Activated naive CD4-positive, alpha-beta T cell treated with Interleukin-2 at 50 U/mL for 16 hours (primary cell): ENCODE data around the gene KIRREL3.

Source experiments
- DNase-seq: peaks from one replicate; pipeline ENCODE4 v3.0.0-alpha.2; 2020

Gene KIRREL3

DNA sequence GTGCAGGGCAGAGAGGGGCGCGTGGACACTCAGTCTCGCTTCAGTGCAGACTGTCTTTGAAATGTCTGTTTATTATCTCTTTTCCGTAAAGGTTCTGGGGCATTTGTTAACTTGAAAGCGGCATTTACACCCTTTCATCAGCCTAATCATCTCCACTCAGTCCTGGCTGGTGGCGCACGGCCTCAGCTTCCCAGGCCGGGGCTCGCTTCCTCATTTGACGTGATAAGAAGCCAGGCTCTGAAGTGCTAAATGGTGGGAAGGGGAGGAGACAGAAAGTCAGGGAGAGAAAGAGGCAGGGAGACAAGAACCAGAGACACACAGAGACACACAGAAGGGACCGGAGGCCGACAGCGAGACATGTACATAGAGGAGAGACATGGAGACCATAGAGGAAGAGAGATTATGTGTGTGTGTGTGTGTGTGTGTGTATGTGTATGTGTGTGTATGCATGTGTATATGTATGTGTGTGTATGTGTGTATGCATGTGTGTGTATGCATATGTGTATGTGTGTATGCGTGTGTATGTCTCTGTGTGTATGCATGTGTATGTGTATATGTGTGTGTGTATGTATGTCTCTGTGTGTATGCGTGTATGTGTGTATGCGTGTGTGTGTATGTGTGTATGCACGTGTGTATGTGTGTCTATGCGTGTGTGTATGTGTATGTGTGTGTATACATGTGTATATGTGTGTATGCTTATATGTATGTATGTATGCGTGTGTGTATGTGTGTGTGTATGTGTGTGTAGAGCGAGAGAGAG is 543.6 kb downstream of the KIRREL3 start:
- DNase-seq, result no peak

- DNase-seq, result no peak
Measured at GRCh38 chr11:126456089-126456488, 544.5 kb downstream of the KIRREL3 start.

DNA sequence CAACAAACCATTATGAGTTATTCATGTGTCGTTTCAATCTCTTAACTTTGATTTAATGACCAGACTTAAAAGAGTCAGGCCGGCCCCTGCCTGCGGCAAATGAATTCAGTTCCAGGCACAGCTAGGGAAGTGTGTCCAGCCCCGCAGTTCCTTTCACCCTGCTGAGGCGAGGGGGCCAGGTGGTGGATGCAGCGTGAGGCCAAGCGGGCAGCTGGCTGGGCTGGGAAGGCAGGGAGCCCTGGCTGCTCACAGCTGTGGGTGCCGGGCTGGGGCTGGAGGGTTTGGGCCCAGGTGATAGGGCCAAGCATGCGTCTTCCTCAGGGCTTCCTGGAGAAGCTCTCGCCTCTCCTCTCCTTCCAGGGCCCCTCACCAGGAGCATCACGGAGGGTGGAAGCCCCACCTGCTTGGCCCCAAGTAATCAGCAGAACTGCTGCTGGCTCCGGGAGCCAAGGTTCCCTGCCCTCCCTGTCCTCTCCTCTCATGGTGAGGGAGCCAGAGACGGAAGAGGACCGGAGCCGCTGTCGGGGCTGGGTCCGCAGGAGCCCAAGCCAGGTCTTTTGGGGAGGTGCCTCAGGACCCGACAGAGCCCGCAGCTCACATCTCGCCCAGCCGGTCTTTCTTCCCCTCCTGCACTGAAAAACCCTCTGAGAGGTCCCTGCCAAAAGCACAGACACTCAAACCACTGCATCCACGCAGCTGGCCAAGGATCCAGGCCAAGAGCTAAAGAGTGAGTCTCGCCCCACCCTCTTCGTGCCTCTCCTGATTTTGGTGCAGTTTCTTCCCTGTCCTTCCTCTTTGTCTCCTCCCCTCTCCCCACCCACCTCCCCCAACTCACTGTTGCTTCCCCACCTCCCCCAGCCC is 548.1 kb downstream of the KIRREL3 start:
- no peak for DNase-seq

DNA sequence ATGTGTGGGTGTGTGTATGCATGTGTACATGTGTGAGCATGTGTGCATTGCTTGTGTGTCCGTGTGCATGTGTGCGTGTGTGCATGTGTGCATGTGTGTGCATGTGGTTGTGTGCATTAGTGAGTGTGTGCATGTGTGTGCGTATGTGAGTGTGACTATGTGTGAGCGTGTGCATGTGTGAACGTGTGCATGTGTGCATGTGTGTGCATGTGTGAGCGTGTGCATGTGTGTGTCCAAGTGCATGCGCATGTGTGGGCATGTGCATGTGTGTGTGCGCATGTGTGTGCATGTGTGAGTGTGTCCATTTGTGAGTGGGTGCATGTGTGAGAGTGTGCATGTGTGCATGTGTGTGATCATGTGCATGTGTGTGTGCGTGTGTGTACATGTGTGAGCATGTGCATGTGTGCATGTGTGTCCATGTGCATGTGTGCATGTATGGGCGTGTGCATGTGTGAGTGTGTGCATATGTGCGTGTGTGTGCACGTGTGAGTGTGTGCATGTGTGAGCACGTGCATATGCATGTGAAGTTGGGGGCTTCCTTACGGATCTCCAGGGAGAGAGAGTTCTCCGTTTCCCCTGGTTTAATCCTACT is 549.3 kb downstream of the KIRREL3 start:
- DNase-seq, result no peak

DNA sequence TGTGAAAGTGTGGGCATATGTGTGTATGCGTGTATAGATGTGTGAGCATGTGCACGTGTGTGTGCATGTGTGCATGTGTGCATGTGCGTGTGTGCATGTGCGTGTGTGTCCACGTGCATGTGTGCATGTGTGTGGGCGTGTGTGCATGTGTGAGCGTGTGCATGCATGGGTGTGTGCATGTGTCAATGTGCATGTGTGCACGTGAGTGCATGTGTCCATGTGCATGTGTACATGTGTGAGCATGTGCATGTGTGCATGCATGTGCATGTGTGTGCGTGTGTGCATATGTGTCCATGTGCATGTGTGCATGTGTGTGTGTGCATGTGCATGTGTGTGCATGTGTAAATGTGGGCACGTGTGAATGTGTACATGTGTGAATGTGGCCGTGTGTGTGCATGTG is 549.8 kb downstream of the KIRREL3 start:
- no peak for DNase-seq

GRCh38 chr11:126450198-126450597 is 550.4 kb downstream of the KIRREL3 start:
- no peak for DNase-seq

GRCh38 chr11:126446581-126446980 is 554.0 kb downstream of the KIRREL3 start:
- DNase-seq, result no peak

- no peak for DNase-seq
Measured at GRCh38 chr11:126444072-126444471, 556.5 kb downstream of the KIRREL3 start.

DNA sequence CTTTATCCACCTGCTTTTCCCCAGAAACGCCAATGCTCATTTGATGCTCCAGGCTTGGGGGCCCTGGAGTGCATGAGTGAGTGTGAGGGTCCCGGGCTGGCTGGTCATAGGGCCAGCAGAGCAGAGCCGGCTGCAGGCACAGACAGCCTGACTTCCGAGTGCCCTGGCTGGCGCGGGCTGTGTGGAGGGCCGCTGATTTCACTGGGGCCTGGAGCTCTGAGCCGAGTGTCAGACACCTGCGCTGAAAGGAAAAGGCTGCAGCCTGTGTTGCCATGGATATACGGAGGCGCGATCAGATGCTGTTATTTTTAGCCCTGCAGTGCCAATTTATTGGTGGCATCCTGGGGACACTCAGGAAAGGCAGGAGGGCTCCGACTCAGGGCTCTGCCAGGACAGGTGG is 557.5 kb downstream of the KIRREL3 start:
- DNase-seq, result no peak

DNA sequence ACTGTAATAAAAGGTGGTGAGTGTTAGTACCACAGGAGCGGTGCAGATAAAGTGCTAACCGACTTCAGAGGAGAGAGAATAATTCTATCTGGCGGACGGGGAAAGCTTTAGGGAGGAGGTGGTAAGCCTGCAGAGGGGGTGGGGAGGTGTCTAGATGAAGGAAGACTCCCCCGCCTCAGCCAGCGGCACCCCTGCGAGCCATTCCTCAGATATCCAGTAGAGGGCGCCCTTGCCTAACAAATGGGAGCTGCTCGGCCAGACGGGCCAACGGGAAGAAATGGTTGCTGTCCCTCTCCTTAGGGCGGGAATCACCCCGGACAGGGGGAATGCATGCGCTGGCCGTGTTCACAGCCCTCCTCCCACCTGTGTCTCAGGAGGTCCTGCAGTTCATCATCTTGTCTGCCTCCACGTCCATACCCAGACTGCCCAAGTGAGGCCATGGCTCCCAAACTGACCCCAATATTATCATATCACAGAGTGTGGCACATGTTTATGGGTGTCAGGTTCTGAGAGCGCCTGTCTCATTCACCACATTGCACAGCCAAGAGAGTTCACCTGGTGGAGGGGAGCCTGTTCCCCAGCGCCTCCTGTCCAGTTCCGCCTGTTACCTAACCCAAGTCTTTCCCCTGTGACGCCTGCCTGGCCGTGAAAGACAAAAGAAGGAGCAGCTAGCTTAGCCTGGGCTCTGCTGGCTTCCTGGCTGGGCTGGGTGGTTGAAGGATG is 559.6 kb downstream of the KIRREL3 start:
- DNase-seq, result peak; percentile 71

- DNase-seq, result no peak
Measured at GRCh38 chr11:126440276-126440675, 560.3 kb downstream of the KIRREL3 start.

- DNase-seq, result no peak
Measured at GRCh38 chr11:126438691-126439090, 561.9 kb downstream of the KIRREL3 start.

DNA sequence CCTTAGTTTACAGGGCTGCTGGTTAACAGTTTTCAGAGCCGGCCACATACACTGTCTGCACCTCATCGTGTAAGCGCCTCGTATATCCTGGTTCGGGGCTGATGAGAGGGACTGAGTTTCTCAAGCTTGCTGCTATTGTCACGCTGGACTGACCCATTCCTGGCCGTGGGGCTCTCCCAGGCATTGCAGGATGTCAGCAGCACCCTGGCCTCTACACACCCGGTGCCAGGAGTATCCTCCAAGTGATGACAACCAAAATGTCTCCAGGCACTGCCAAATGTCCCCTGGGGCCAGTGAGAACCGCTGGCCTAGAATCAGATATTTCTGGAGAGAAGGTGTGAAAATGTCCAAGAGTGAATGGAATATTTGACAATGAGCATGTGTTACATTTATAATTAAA is 562.3 kb downstream of the KIRREL3 start:
- no peak for DNase-seq

DNA sequence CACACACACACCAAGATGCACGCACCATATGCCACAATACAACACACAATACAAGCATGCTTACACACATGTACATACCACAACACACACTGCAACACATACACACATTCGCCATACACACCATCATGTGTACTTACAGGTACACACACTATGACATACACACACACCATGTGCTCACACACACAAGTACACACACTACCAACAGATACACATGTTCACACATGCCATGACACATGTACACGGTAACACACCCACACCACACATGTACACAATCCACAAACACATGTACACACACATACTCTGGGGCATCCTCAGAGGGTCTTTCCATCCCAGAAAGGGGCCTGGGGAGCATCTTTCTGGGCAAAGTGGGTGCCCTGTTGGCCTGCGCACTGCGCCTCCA is 562.8 kb downstream of the KIRREL3 start:
- no peak for DNase-seq

DNA sequence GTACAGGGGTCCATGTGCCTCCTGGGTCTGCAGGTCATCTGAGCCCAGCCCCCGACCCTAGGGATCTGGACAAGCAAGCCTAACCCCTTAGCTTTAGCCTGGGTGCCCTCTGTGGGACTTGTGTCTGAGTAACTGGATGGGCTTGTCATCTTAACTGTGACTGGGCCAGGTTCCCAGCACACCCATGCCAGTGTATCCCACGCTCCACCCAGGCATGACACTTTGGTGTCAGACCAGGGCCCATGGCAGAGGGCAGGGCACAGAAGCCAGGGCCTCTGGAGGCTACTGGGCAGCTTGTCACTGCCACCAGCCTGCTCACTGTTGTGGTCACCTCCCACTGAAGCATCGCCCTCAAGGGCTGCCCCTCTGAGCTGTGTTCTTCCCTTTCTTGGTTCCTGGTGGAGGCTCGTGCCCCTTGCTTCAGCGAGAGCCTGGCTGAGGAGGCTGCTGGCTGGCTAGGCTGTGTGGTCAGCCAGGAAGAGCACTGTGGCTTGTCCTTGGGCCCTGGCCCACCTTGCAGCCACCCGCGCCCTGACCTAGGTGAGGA is 564.3 kb downstream of the KIRREL3 start:
- DNase-seq, result no peak

- no peak for DNase-seq
Measured at GRCh38 chr11:126434950-126435335, 565.6 kb downstream of the KIRREL3 start.

GRCh38 chr11:126433989-126434949 is 566.3 kb downstream of the KIRREL3 start:
- no peak for DNase-seq

DNA sequence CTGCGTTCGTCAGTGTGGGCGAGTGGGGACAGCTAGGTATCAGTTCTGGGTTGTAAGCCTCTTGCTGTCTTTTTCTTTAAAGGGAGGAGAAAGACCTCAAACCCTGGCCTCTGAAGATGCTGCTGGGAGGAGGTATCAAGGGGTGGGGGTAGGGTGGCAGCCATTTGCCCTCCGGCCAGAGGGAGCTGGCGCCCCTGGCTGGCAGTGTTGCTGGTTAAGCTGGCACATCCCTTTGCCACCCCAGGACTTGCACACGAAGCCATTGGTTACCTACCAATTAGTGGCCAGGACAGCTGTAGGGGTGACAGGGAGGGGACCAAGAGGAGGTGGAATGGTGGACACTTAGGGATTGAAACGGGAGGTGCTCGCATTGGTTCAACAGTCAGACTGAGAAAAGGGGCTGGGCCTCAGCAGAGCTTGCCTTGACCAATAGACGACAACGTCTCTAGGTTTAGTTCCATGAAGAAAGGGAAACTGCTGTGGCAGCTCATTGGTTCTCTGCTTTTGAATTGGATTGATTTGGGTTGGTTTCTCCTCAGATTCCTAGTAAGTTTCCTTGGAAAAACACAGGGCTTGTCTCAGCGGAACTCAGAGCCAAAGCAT is 567.2 kb downstream of the KIRREL3 start:
- DNase-seq, result no peak

GRCh38 chr11:126432525-126432924 is 568.0 kb downstream of the KIRREL3 start:
- no peak for DNase-seq

- no peak for DNase-seq
Measured at GRCh38 chr11:126432065-126432461, 568.5 kb downstream of the KIRREL3 start.

DNA sequence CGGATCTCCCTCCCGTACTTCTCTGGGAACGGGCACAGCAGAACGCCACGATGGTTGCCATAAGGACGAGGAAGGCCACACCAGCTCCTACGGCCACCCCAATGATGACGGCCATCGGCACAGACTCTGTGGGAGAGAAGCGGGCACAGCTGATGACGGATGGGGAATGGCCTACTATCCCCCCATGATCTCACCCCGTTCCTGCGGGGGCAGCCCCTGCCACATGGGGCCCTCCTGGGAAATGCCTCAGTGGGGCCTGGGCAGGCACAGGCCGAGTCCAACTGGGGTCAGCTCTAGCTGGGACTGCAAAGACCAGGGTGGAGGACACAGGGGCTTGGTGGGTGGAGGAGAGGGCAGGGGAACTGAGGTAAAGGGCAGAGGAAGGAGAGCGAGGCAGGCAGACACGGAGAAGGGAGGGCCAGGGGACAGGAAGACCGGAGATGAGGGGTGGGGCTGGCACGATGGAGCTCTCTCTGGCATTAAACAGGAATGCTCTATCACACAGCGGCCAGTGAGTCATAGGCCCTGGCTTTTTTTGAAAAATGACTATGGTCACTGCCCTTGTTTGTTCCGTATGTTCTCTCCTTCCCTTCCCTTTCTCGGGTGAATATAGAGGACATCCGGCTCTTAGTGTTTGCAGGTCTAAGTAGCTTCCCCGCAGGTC is 569.0 kb downstream of the KIRREL3 start:
- DNase-seq, result no peak
